Motor neuron (in vitro differentiated cells): Measurements from ENCODE around the gene SECTM1. TPM values are rescaled to one million over a fixed set of nuclear protein-coding genes. Genes with fewer than 3 reads are reported as not detected.
"Not testable (repeated sequence)": the region's sequence is repeated elsewhere in the genome, so short reads cannot be mapped to it uniquely, and the experiment has no call there.

ENCODE experiments used
- ATAC-seq, 8 experiments: fragments of 200-7000 bp; cut with Tn5 transposase; replicated peaks in 6 of 8; 2 replicates each; pipeline ENCODE4 v1.8.0; 2021; ENCODE audit warnings: mild to moderate bottlenecking in 8 of 8, moderate library complexity in 8 of 8
- H3K27ac ChIP-seq, 2 donors: fragments of 250-450 bp; sonication (Bioruptor Pico); 2 replicates each; pipeline ENCODE4 v1.9.0; 2021; ENCODE audit warnings: antibody characterized with exemption in 2 of 2, mild to moderate bottlenecking in 2 of 2, moderate library complexity in 1 of 2
- H3K4me1 ChIP-seq, 2 donors: fragments of 250-450 bp; sonication (Bioruptor Pico); replicated peaks in 1 of 2; 2 replicates each; pipeline ENCODE4 v1.6.1; 2021; ENCODE audit warnings: antibody characterized with exemption in 2 of 2, mild to moderate bottlenecking in 2 of 2, moderate library complexity in 1 of 2
- H3K4me3 ChIP-seq, 5 donors: fragments of 250-450 bp; sonication (Bioruptor Pico); 2 replicates each; pipeline ENCODE4 v1.9.0; 2021; ENCODE audit warnings: antibody characterized with exemption in 5 of 5, mild to moderate bottlenecking in 5 of 5, moderate library complexity in 4 of 5
- WGBS, 10 experiments: fragments of 450-650 bp; shearing (Covaris generic); methylation state at CpG; one replicate each; pipeline ENCODE4 v1.0.0; 2022; 5-methylcytosine and 5-hydroxymethylcytosine counted together
- in situ Hi-C, 9 experiments: fragments of 400-800 bp; cut with MboI; loops; one replicate each; pipeline ENCODE4 v1.15.0; 2021; ENCODE audit warnings: low sequenced_read_pairs in 9 of 9, low pct_unique_long_range_greater_than_20kb in 2 of 9; ENCODE audit not compliant: unreplicated experiment in 9 of 9
- total RNA-seq, 8 experiments: library from RNA; unstranded; fragments of 300-600 nt; gene quantifications; 2 replicates each; pipeline versions ENCODE4 v1.2.3 to v1.2.4, GENCODE V29; 2022

SECTM1 gene
- total RNA-seq, 8 experiments from 2014 or later, result 0.22 to 22.4 (median 0.57) TPM; not detected in 1

DNA sequence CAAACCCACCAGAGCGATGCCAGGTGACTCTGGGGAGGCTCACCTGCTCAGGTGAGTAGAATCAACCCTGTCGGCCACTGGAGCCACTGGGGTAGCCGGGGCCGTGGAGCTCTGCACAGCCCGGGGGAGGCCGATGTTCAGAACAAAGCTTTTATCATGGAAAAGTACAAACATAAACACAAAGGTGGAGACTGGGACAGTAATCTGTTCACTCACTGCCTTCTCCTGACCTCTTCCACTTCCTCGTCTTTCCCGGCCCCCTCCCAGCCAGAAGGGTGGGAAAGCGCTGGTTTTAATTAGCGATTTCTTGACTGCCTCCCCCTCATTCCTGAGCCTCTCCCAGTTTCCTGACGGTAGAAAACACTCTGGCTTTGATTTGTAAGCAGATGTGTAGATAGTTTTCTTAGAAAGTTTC is 15.7 kb upstream of the SECTM1 start:
- ATAC-seq, result peak in 2 of 8 experiments; percentile 60 to 70
- Histone ChIP-seq H3K4me3 (no peak overlapping the region), H3K27ac (no peak overlapping the region), H3K4me1 (peaks cover 13 to 17% of the 10 kb centered on the region in 2 donors)
- WGBS, 10 experiments, result 3 to 61% (median 42%) methylated on average over 3 to 8 of the region's 11 CpGs; no CpG with 5 or more reads in 4 of the 10 experiments
- in situ Hi-C loops, result no loop called here

DNA sequence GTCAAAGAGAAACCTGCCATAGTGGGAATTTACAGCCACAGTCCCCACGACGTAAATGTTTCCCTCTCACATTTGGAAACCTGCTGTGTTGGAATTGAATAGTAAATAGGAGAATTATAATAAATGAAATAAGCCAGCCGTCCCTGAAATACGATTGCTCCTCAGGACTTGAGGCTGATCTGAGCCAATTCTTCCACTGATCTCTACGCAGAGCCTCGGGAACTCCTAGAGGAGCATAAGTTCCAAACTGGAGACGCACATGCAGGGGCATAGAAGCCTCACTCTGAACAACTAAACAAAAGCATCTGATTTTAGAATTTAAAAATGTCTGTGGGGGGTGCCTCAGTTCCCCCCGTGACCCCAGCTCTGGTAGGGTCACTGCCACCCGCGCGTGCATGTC is 15.3 kb upstream of the SECTM1 start:
- in situ Hi-C loops, result no loop called here
- H3K4me1 ChIP-seq, result peaks cover 13 to 17% of the 10 kb centered on the region in 2 donors
- peak in 1 of 8 experiments; percentile 7 for ATAC-seq
- no peak overlapping the region for H3K4me3 ChIP-seq
- H3K27ac ChIP-seq, result no peak overlapping the region
- 6 to 70% (median 54%) methylated on average over 3 to 11 of the region's 11 CpGs; no CpG with 5 or more reads in 3 of the 10 experiments for WGBS, 10 experiments

- WGBS, 10 experiments, result 40 to 100% (median 82%) methylated on average over 1 to 3 of the region's 9 CpGs; no CpG with 5 or more reads in 2 of the 10 experiments
- H3K4me1 ChIP-seq, result peaks cover 13 to 17% of the 10 kb centered on the region in 2 donors
- in situ Hi-C loops, result no loop called here
- H3K27ac ChIP-seq, result no peak overlapping the region
- ATAC-seq, result no peak
- H3K4me3 ChIP-seq, result no peak overlapping the region
Measured at GRCh38 chr17:82348434-82348833, 14.9 kb upstream of the SECTM1 start.

DNA sequence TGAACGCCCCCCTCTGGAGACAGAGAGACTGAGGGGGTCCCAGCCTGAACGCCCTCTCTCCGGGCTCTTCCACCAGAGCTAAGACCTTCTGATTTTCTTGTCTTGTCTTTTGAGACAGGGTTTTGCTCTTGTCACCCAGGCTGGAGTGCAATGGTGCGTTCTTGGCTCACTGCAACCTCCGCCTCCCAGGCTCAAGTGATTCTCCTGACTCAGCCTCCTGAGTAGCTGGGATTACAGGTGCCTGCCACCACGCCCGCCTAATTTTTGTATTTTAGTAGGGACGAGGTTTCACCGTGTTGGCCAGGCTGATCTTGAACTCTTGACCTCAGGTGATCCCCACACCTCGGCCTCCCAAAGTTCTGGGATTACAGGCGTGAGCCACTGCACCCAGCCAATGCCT is 14.4 kb upstream of the SECTM1 start:
- ATAC-seq, H3K4me3 ChIP-seq, H3K27ac ChIP-seq, in situ Hi-C loops: not testable (repeated sequence)
- H3K4me1 ChIP-seq, result peaks cover 17% of the 10 kb centered on the region in 2 donors
- WGBS, 10 experiments, result 20 to 92% (median 75%) methylated on average over 2 to 6 of the region's 11 CpGs; no CpG with 5 or more reads in 3 of the 10 experiments

DNA sequence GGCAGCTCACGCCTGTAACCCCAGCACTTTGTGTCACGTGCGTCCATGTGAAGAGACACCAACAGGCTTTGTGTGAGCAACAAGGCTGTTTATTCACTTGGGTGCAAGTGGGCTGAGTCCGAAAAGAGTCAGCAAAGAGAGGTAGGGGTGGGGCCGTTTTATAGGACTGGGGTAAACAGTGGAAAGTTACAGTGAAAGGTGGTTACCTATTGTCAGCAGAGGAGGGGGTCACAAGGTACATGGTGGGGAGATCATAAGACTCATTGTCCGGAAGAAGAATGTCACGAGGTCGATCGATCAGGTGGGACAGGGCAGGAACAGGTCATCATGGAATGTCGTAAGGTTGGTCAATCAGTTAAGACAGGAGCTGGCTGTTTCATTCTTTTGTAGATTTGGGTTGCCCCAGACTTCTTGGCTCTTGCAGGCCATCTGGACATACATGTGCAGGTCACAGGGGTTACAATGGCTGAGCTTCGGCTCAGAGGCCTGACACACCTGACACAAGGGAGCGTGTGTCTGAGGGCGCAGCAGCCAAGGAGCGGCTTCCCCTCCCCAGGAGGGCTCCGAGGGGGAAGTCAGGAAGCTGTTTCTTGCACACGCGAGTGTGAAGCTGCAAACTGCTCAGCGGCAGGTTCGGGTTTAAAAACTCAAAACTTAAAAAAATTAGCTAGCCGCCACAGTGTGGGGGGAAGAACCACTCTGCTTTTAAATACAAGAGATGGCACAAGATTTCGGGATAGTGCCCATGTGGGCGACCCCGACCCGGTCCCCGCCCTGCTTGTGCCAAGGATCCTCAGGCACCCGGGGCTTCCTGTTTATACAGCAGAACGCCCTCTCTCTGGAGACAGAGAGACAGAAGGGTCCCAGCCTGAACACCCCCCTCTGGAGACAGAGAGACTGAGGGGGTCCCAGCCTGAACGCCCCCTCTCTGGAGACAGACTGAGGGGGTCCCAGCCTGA is 13.1 kb upstream of the SECTM1 start:
- H3K4me3 ChIP-seq, result no peak overlapping the region
- in situ Hi-C loops, result no loop called here
- peak overlapping the region in 1 of 2 donors; percentile 33 for H3K27ac ChIP-seq
- WGBS, 10 experiments, result 20 to 96% (median 82%) methylated on average over 1 to 16 of the region's 28 CpGs; no CpG with 5 or more reads in 3 of the 10 experiments
- no peak for ATAC-seq
- peaks cover 16 to 17% of the 10 kb centered on the region in 2 donors for H3K4me1 ChIP-seq

- no peak for ATAC-seq
- Histone ChIP-seq H3K4me3 (no peak overlapping the region), H3K4me1 (peaks cover 14 to 16% of the 10 kb centered on the region in 2 donors), H3K27ac (no peak overlapping the region)
- WGBS, 10 experiments, result 56 to 100% (median 85%) methylated on average over 2 to 26 of the region's 42 CpGs; no CpG with 5 or more reads in 1 of the 10 experiments
- in situ Hi-C loops, result no loop called here
Measured at GRCh38 chr17:82345151-82345976, 11.8 kb upstream of the SECTM1 start.

- peak in 5 of 8 experiments; percentile 9 to 91 (median 65) for ATAC-seq
- 80 to 100% (median 91%) methylated on average over 1 to 5 of the region's 24 CpGs; no CpG with 5 or more reads in 7 of the 10 experiments for WGBS, 10 experiments
- Histone ChIP-seq H3K4me1 (peaks cover 13 to 14% of the 10 kb centered on the region in 2 donors), H3K4me3 (no peak overlapping the region), H3K27ac (no peak overlapping the region)
- in situ Hi-C loops, result no loop called here
Measured at GRCh38 chr17:82344175-82344907, 10.8 kb upstream of the SECTM1 start.

- WGBS, 10 experiments, result 60 to 100% (median 80%) methylated on average over 1 to 4 of the region's 5 CpGs; no CpG with 5 or more reads in 3 of the 10 experiments
- peak in 1 of 8 experiments; percentile 21 for ATAC-seq
- no peak overlapping the region for H3K4me3 ChIP-seq
- in situ Hi-C loops, result no loop called here
- H3K27ac ChIP-seq, result no peak overlapping the region
- H3K4me1 ChIP-seq, result peaks cover 14% of the 10 kb centered on the region in 2 donors
Measured at GRCh38 chr17:82343560-82343959, 10.0 kb upstream of the SECTM1 start.

DNA sequence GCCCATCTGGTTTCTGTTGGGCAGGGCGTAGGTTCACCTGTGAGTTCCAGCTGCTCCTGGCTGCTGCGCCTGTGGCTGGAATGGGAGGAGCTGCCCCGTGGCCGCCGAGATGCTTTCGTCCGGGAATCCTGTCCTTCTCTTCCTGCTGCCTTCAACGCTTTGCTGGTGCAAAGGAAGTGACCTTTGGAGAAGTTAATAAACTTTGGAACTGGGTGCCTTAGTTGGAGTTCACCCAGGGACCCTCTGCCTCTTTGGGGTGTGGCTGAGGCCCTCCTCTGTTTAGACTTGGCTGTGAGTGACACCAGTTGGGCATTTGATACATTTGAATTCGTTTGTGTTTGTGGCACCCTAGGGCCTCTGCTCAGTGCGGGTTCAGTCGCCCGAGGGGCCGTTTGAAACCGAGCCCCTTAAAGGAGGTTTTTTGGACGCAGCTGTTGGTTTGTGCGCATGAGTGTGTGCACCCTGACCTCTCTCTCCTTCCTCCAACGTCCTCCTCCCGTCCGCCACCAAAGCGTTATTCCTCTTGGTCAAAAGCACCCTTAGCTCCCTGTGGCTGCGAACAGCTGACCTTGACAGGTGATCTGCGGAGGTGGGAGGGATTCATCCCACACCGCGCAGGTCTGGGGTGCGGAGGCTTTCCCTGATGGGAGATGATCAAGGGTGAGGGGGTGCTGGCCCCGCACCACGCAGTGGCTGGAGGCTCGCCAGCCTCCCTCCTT is 9.0 kb upstream of the SECTM1 start:
- H3K27ac ChIP-seq, result no peak overlapping the region
- H3K4me3 ChIP-seq, result no peak overlapping the region
- no peak for ATAC-seq
- WGBS, 10 experiments, result 74 to 100% (median 87%) methylated on average over 1 to 17 of the region's 28 CpGs; no CpG with 5 or more reads in 2 of the 10 experiments
- in situ Hi-C loops, result no loop called here
- H3K4me1 ChIP-seq, result peaks cover 15% of the 10 kb centered on the region in 2 donors

DNA sequence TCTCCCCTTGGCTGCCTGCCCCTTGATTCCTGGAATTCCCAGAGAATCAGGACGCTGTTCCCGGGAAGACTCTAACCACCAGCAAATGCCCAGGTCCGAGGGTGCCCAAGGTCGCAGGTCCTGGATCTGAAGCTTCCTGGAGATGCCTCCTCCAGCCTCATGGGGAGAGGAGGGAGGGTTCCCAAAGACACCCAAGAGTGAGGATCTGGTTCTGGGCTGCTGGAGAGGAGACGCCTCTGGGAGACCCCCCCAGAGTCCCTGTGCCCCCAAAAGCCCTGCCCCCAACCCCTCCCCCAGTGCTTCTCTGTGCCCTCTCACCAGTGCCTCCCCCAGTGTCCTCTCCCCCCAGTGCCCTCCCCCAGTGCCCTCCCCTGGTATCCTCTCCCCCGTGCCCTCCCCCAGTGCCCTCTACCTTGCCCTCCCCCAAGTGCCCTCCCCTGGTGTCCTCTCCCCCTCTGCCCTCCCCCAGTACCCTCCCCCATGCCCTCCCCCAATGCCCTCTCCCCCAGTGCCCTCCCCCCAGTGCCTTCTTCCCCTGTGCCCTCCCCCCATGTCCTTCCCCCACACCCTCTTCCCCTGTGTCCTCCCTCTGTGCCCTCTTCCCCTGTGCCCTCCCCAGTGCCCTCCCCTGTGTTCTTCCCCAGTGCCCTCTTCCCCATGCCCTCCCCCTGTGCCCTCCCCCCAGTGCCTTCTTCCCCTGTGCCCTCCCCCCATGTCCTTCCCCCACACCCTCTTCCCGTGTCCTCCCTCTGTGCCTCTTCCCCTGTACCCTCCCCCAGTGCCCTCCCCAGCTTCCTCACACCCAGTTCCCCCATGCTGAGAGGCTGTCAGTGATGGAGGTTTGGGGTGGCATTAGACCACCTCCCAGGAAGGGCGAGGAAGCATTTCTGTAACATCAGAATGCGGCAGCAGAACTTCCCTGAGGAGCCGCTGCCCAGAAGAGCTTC is 6.3 kb upstream of the SECTM1 start:
- WGBS, 10 experiments, result 0 to 100% (median 75%) methylated on average over 1 to 4 of the region's 10 CpGs; no CpG with 5 or more reads in 4 of the 10 experiments
- H3K4me1 ChIP-seq, result peaks cover 20% of the 10 kb centered on the region in 2 donors
- no peak overlapping the region for H3K27ac ChIP-seq
- H3K4me3 ChIP-seq, result no peak overlapping the region
- no peak for ATAC-seq
- in situ Hi-C loops, result no loop called here
